ENCODE measurements around the gene CFAP53.

Gene CFAP53, protein sequence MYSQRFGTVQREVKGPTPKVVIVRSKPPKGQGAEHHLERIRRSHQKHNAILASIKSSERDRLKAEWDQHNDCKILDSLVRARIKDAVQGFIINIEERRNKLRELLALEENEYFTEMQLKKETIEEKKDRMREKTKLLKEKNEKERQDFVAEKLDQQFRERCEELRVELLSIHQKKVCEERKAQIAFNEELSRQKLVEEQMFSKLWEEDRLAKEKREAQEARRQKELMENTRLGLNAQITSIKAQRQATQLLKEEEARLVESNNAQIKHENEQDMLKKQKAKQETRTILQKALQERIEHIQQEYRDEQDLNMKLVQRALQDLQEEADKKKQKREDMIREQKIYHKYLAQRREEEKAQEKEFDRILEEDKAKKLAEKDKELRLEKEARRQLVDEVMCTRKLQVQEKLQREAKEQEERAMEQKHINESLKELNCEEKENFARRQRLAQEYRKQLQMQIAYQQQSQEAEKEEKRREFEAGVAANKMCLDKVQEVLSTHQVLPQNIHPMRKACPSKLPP

GRCh38 chr18:50266248-50266704 lies at the start of gene CFAP53:
CFAP53 (minus strand) TSS chr18:50266495; CDS start chr18:50266404, 91 bp downstream.
- TF ChIP-seq CTCF (conservative IDR thresholded peaks at IDR 0.05; ENCODE audit: control insufficient read depth, insufficient read depth, low read depth, low read length), result no peak
- H3K4me3 ChIP-seq (ENCODE audit: control insufficient read depth, low read depth, low read length), result peak within 1 kb of the TSS; percentile 79

DNA sequence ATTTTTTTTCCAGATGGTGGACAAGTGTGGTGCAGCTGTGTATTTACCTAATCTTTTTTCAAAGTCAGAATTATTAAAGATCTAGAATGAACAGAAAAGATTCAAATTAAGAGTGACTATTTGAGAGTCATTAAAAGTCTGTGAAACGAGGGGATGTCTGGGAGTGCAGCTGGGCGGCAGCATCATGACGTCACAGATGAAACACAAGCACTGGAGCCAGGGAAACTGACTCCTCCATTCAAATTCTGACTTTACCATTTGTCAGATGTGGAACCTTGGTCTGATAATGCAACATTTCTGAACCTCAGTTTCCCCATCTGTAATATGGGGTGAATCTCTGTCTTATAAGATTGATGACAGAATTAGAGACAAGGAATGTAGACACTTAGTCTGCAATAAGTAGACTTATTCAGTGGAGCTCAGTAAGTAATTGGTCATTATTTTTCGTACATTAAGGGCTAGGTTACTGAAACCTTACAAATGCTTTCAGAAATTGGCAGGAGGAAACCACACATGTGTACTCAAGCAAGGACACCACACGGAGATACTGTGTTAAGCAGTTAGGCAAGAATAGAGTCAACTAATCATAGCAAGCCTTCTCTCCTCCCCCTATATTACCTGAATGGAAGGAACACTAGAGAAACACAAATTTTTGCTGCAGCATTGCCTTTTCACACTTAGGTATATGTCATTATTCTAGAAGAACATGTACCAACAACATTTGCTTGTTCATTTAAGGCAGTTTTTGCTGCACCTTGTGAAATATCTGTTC lies 49.0 kb upstream of the CFAP53 start:
- no peak for TF ChIP-seq CTCF (conservative IDR thresholded peaks at IDR 0.05; ENCODE audit: control insufficient read depth, insufficient read depth, low read depth, low read length)
- no peak overlapping the region for H3K4me3 ChIP-seq (ENCODE audit: control insufficient read depth, low read depth, low read length)
- peak; percentile 3 for DNase-seq (ENCODE audit: low read depth)

More at GRCh38 chr18:50266248-50266704, at the start of gene CFAP53:
- DNase-seq (ENCODE audit: low read depth), result peak; percentile 81

- DNase-seq (ENCODE audit: low read depth), result no peak
- no peak for TF ChIP-seq CTCF (conservative IDR thresholded peaks at IDR 0.05; ENCODE audit: control insufficient read depth, insufficient read depth, low read depth, low read length)
Observed at GRCh38 chr18:50313873-50314460, 47.7 kb upstream of the CFAP53 start.

DNA sequence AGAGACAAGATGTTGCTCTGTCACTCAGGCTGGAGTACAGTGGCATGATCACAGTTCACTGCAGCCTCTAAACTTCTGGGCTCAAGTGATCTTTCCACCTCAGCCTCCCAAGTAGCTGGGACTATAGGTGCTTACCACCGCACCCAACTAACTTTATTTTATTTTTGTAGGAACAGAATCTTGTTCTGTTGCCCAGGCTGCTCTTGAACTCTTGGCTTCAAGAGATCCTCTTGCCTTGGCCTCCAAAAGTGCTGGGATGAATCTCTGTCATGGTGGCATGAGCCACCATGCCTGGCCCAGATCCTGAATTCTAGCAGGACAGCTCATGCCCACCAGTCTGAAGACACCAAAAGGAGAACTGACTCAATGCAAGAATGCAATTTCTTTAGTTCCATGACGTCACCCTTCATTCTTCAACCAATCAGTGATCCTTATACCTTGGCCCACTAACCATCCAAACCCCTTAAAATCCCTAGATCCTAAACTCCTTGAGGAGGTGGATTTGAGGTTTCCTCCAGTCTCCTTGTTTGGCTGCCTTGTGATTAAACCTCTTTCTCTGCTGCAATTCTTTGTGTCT lies 46.8 kb upstream of the CFAP53 start:
- peak; percentile 7 for DNase-seq (ENCODE audit: low read depth)
- no peak for TF ChIP-seq CTCF (conservative IDR thresholded peaks at IDR 0.05; ENCODE audit: control insufficient read depth, insufficient read depth, low read depth, low read length)
- no peak overlapping the region for H3K4me3 ChIP-seq (ENCODE audit: control insufficient read depth, low read depth, low read length)

More at GRCh38 chr18:50313873-50314460, 47.7 kb upstream of the CFAP53 start:
- no peak overlapping the region for H3K4me3 ChIP-seq (ENCODE audit: control insufficient read depth, low read depth, low read length)

- DNase-seq (ENCODE audit: low read depth), result no peak
- no peak overlapping the region for H3K4me3 ChIP-seq (ENCODE audit: control insufficient read depth, low read depth, low read length)
- TF ChIP-seq CTCF (conservative IDR thresholded peaks at IDR 0.05; ENCODE audit: control insufficient read depth, insufficient read depth, low read depth, low read length), result no peak
Observed at GRCh38 chr18:50312296-50313030, 46.2 kb upstream of the CFAP53 start.

Data from fibroblast of mammary gland (primary cell).